HepG2 (cell line): ENCODE measurements around the gene SLC16A5. TPM values are rescaled to one million over a fixed set of nuclear protein-coding genes. Genes with fewer than 3 reads are reported as not detected.

ENCODE experiments used
- ATAC-seq: fragments of 200-7000 bp; cut with Tn5 transposase; 3 replicates; pipeline ENCODE4 v1.9.1; 2020; ENCODE audit warnings: mild to moderate bottlenecking, moderate library complexity
- BruUV-seq: library from RNA; stranded (reverse); fragments of 400-500 nt; replicated peaks from 2 replicates; lab custom pipeline; 2021; lab: Mats Ljungman, UMichigan
- CTCF ChIA-PET: fragments of 300-600 bp; formaldehyde crosslinking; extraction: SDS; loops from one replicate; lab custom pipeline; 2021; ENCODE audit warnings: low total read pairs, inconsistent platforms, low intra/inter-chr PET ratio; lab: Yijun Ruan, JAX
- POLR2A ChIA-PET: fragments of 350-600 bp; sonication (Branson Sonifier 250); formaldehyde crosslinking; loops from one replicate; lab custom pipeline; 2020; ENCODE audit warnings: antibody characterized with exemption, inconsistent platforms; lab: Yijun Ruan, JAX
- DNase-seq: peaks from one replicate; pipeline ENCODE4 v3.0.0-alpha.2; 2015; ENCODE audit warnings: low spot score
- FAIRE-seq: peaks from 3 replicates; lab custom pipeline; 2011; peaks lifted over from hg19 to GRCh38; lab: Jason Lieb, UNC
- H2AFZ ChIP-seq: one replicate; pipeline ENCODE4 v1.6.1; 2011; ENCODE audit warnings: low read length, inconsistent platforms
- H3K27ac ChIP-seq: fragments of 300-600 bp; 3 replicates; pipeline ENCODE4 v1.8.0; 2011; ENCODE audit warnings: mixed run types, mild to moderate bottlenecking, mixed read lengths, low read length, inconsistent platforms; ENCODE audit not compliant: insufficient read depth; ENCODE audit errors: extremely low read length
- H3K27me3 ChIP-seq, 2 experiments: fragments of 200-600 bp in 1 of 2; 2 replicates in 1 of 2; 3 replicates in 1 of 2; pipeline versions ENCODE4 v1.6.0 to v1.8.0; 2011; ENCODE audit warnings: low read length in 2 of 2, mild to moderate bottlenecking in 2 of 2, moderate library complexity in 2 of 2, inconsistent platforms in 1 of 2; ENCODE audit not compliant: insufficient read depth in 2 of 2, control insufficient read depth in 1 of 2
- H3K36me3 ChIP-seq, 2 experiments: fragments of 200-600 bp in 1 of 2; replicated peaks in 1 of 2; 2 replicates in 1 of 2; 3 replicates in 1 of 2; pipeline versions ENCODE4 v1.5.1 to v1.8.0; 2011; ENCODE audit warnings: low read length in 2 of 2, inconsistent platforms in 1 of 2; ENCODE audit not compliant: insufficient read depth in 2 of 2, control insufficient read depth in 1 of 2
- H3K4me1 ChIP-seq: 2 replicates; pipeline ENCODE4 v1.5.1; 2012; ENCODE audit warnings: low read length, inconsistent platforms; ENCODE audit not compliant: insufficient read depth
- H3K4me2 ChIP-seq: 2 replicates; pipeline ENCODE4 v1.6.0; 2011; ENCODE audit warnings: low read depth, low read length, inconsistent platforms
- H3K4me3 ChIP-seq, 3 experiments: fragments of 200-600 bp in 1 of 3; sonication (generic), shearing (Covaris generic) in 1 of 3; replicated peaks in 1 of 3; 2 replicates each; pipeline ENCODE4 v1.5.1; 2011 to 2016; ENCODE audit warnings: low read length in 3 of 3, inconsistent platforms in 2 of 3, low read depth in 2 of 3, mild to moderate bottlenecking in 2 of 3, control low read depth in 1 of 3, mixed read lengths in 1 of 3; ENCODE audit not compliant: insufficient read depth in 1 of 3
- H3K79me2 ChIP-seq: one replicate; pipeline ENCODE4 v1.6.1; 2011; ENCODE audit warnings: low read length, inconsistent platforms; ENCODE audit not compliant: insufficient read depth
- H3K9ac ChIP-seq: 2 replicates; pipeline ENCODE4 v1.6.0; 2011; ENCODE audit warnings: mild to moderate bottlenecking, low read depth, low read length, inconsistent platforms; ENCODE audit not compliant: insufficient read depth
- H3K9me3 ChIP-seq: 2 replicates; pipeline ENCODE4 v1.5.1; 2012; ENCODE audit warnings: mild to moderate bottlenecking, low read length
- H4K20me1 ChIP-seq: 2 replicates; pipeline ENCODE4 v1.6.0; 2011; ENCODE audit warnings: inconsistent platforms, mild to moderate bottlenecking, low read length, moderate library complexity; ENCODE audit not compliant: insufficient read depth
- ARID2 ChIP-seq: sonication (generic); formaldehyde crosslinking; IDR thresholded peaks from 2 replicates; pipeline ENCODE4 v1.8.1; 2022; ENCODE audit warnings: mild to moderate bottlenecking, missing genetic modification reagents, borderline replicate concordance
- ATF2 ChIP-seq: sonication (generic); formaldehyde crosslinking; IDR thresholded peaks from 2 replicates; pipeline ENCODE4 v1.4.0; 2020; ENCODE audit warnings: missing genetic modification reagents
- CEBPG ChIP-seq: IDR thresholded peaks from 2 replicates; pipeline ENCODE4 v1.6.1; 2016
- FOSL2 ChIP-seq: sonication (generic); formaldehyde crosslinking; IDR thresholded peaks from 2 replicates; pipeline ENCODE4 v1.4.0; 2020; ENCODE audit warnings: missing genetic modification reagents
- HNF4G ChIP-seq, 2 experiments: sonication (generic) in 1 of 2; formaldehyde crosslinking in 1 of 2; IDR thresholded peaks; 2 replicates each; pipeline versions ENCODE4 v1.4.0 to v1.6.1; 2011 to 2020; ENCODE audit warnings: borderline replicate concordance in 2 of 2, low read depth in 2 of 2, mild to moderate bottlenecking in 2 of 2, low read length in 1 of 2, missing genetic modification reagents in 1 of 2, moderate library complexity in 1 of 2
- KLF11 ChIP-seq: IDR thresholded peaks from 2 replicates; pipeline ENCODE4 v1.6.1; 2016; ENCODE audit warnings: missing compliant biosample characterization
- MED8 ChIP-seq: sonication (generic); formaldehyde crosslinking; IDR thresholded peaks from 2 replicates; pipeline ENCODE4 v1.8.1; 2023; ENCODE audit warnings: mild to moderate bottlenecking, missing genetic modification reagents; ENCODE audit not compliant: insufficient replicate concordance
- MYPOP ChIP-seq: sonication (generic); formaldehyde crosslinking; IDR thresholded peaks from 2 replicates; pipeline ENCODE4 v1.8.1; 2023; ENCODE audit warnings: mild to moderate bottlenecking, moderate library complexity, missing genetic modification reagents
- RARG ChIP-seq: sonication (generic); formaldehyde crosslinking; IDR thresholded peaks from 2 replicates; pipeline ENCODE4 v1.4.0; 2020; ENCODE audit warnings: low read depth, mild to moderate bottlenecking, missing genetic modification reagents
- RCOR2 ChIP-seq: IDR thresholded peaks from 2 replicates; pipeline ENCODE4 v1.6.1; 2016; ENCODE audit warnings: missing biosample characterization, missing genetic modification reagents
- SALL1 ChIP-seq: sonication (generic); formaldehyde crosslinking; IDR thresholded peaks from 2 replicates; pipeline ENCODE4 v1.8.0; 2022; ENCODE audit warnings: mild to moderate bottlenecking, missing genetic modification reagents
- TARDBP ChIP-seq: sonication (generic); formaldehyde crosslinking; IDR thresholded peaks from 2 replicates; pipeline ENCODE4 v1.8.0; 2022; ENCODE audit warnings: mild to moderate bottlenecking, missing genetic modification reagents
- TFDP1 ChIP-seq: IDR thresholded peaks from 2 replicates; pipeline ENCODE4 v1.6.1; 2016; ENCODE audit warnings: missing compliant biosample characterization, missing genetic modification reagents, borderline replicate concordance
- YEATS2 ChIP-seq: sonication (generic); formaldehyde crosslinking; IDR thresholded peaks from 2 replicates; pipeline ENCODE4 v1.4.0; 2020; ENCODE audit warnings: missing genetic modification reagents, borderline replicate concordance
- ZBTB21 ChIP-seq: sonication (generic); formaldehyde crosslinking; IDR thresholded peaks from 2 replicates; pipeline ENCODE4 v1.4.0; 2020; ENCODE audit warnings: missing genetic modification reagents
- ZFP1 ChIP-seq: IDR thresholded peaks from 2 replicates; pipeline ENCODE4 v1.6.1; 2016
- ZFP36 ChIP-seq: fragments of 150-350 bp; IDR thresholded peaks from 2 replicates; pipeline ENCODE4 v1.6.1; 2018; ENCODE audit warnings: borderline replicate concordance, low read length, low read depth; ENCODE audit not compliant: partially characterized antibody
- ZNF556 ChIP-seq: sonication (generic); formaldehyde crosslinking; IDR thresholded peaks from 2 replicates; pipeline ENCODE4 v1.4.0; 2020; ENCODE audit warnings: mild to moderate bottlenecking, missing genetic modification reagents, borderline replicate concordance
- ZNF660 ChIP-seq: sonication (generic); formaldehyde crosslinking; IDR thresholded peaks from 2 replicates; pipeline ENCODE4 v1.5.1; 2020; ENCODE audit warnings: mild to moderate bottlenecking, low read depth, missing genetic modification reagents, borderline replicate concordance
- WGBS: methylation state at CpG from one replicate; pipeline ENCODE4 v1.1.6; 2017; ENCODE audit warnings: low lambda C conversion rate; 5-methylcytosine and 5-hydroxymethylcytosine counted together
- in situ Hi-C: cut with HindIII; loops from 2 replicates; pipeline ENCODE4 v1.10.0; 2017; ENCODE audit warnings: low pct_unique_long_range_greater_than_20kb; ENCODE audit not compliant: extremely low pct_ligation_motif_present
- intact Hi-C: fragments of 100-400 bp; cut with micrococcal nuclease; formaldehyde crosslinking; loops from one replicate; pipeline ENCODE4 v1.10.0; 2022; ENCODE audit not compliant: unreplicated experiment
- polyA plus RNA-seq, 8 experiments: library from polyadenylated mRNA; depleted of rRNA in 3 of 8; stranded (reverse) in 7 of 8; unstranded in 1 of 8; fragments of >200 nt; fragmentation: Illumina TruSeq in 4 of 8; extraction: Trizol in 4 of 8; gene quantifications; 2 replicates each; pipeline versions ENCODE4 v1.2.1 to v1.2.3, GENCODE V29; 2011 to 2016; ENCODE audit warnings: low read depth in 4 of 8, missing spikeins in 1 of 8, mixed read lengths in 1 of 8; ENCODE audit not compliant: insufficient read depth in 1 of 8
- total RNA-seq, 5 experiments: library from RNA; depleted of rRNA; stranded (reverse); fragments of >200 nt; fragmentation: Illumina TruSeq; extraction: Trizol; gene quantifications; 2 replicates each; pipeline ENCODE4 v1.2.3, GENCODE V29; 2016; ENCODE audit warnings: low read depth in 1 of 5

SLC16A5 gene
- total and polyA plus RNA-seq, 2 of the 13 experiments (the other 11 are each of a cell fraction or from before 2014, with no cell fraction given) = 0.69 to 5.6 TPM

- Histone ChIP-seq H3K27ac (no peak overlapping the region), H2AFZ (no peak overlapping the region), H3K9me3 (no peaks in the 10 kb centered on the region), H3K79me2 (peaks cover 13% of the 10 kb centered on the region), H3K4me3 (no peak overlapping the region), H3K4me2 (no peak overlapping the region), H3K9ac (no peak overlapping the region), H4K20me1 (no peaks in the 10 kb centered on the region), H3K4me1 (peaks cover 11% of the 10 kb centered on the region), H3K36me3 (peaks cover 15 to 38% of the 10 kb centered on the region in 2 experiments), H3K27me3 (no peaks in the 10 kb centered on the region; a peak in 1 of 5 replicates)
- FAIRE-seq = no peak
- no peak for DNase-seq
- 91% methylated on average over 11 of the region's 12 CpGs for WGBS
- BruUV-seq = no TSS peak
- intact Hi-C loops = no loop called here
- ATAC-seq = no peak
- in situ Hi-C loops = no loop called here
- POLR2A ChIA-PET = interaction anchor here (0.6 to 1.1 kb wide), 3 partner anchors 7 to 90 kb away, joined by 3 read pairs; partner anchors contain the start of gene NT5C
- CTCF ChIA-PET = no interaction called here
- TF ChIP-seq HNF4G (IDR thresholded peaks at IDR 0.05; ENCODE audit: borderline replicate concordance, low read depth, low read length) (no peak), HNF4G (CRISPR knock-in tag; IDR thresholded peaks at IDR 0.05; ENCODE audit: borderline replicate concordance, low read depth) (no peak), RARG (CRISPR knock-in tag) (no peak), ZNF556 (no peak), ZFP1 (CRISPR knock-in tag) (no peak), ZFP36 (no peak), MYPOP (CRISPR knock-in tag) (no peak), ZNF660 (CRISPR knock-in tag) (no peak), ZBTB21 (CRISPR knock-in tag) (no peak), TARDBP (CRISPR knock-in tag) (no peak), TFDP1 (CRISPR knock-in tag) (no peak), FOSL2 (CRISPR knock-in tag) (no peak), SALL1 (CRISPR knock-in tag) (no peak), MED8 (CRISPR knock-in tag) (no peak), CEBPG (no peak), YEATS2 (CRISPR knock-in tag) (no peak), ARID2 (CRISPR knock-in tag) (no peak), ATF2 (CRISPR knock-in tag) (no peak), KLF11 (CRISPR knock-in tag) (no peak), RCOR2 (CRISPR knock-in tag) (no peak)
Measured at GRCh38 chr17:75041656-75042280, 46.0 kb upstream of the SLC16A5 start.
